HCT116 (cell line): ENCODE measurements around the gene LCN15. TPM values are rescaled to one million over a fixed set of nuclear protein-coding genes. Genes with fewer than 3 reads are reported as not detected.

Experiments used
- ATAC-seq: fragments of 200-7000 bp; cut with Tn5 transposase; 2 replicates; pipeline ENCODE4 v1.9.1; 2020; ENCODE audit warnings: mild to moderate bottlenecking, moderate library complexity
- BruUV-seq: library from RNA; stranded (reverse); fragments of 400-500 nt; replicated peaks from 2 replicates; lab custom pipeline; 2021; lab: Mats Ljungman, UMichigan
- CTCF ChIA-PET: fragments of 300-600 bp; sonication (Branson Sonifier 250); formaldehyde crosslinking; loops from one replicate; lab custom pipeline; 2021; ENCODE audit warnings: antibody characterized with exemption; lab: Charles Lee
- POLR2A ChIA-PET: fragments of 300-600, 350-600 bp; sonication (Branson Sonifier 250); formaldehyde crosslinking; loops from one replicate; lab custom pipeline; 2021; ENCODE audit warnings: antibody characterized with exemption; lab: Charles Lee
- RAD21 ChIA-PET, 2 experiments: fragments of 300-600 bp; sonication (Branson Sonifier 250); formaldehyde crosslinking; loops; one replicate each; lab custom pipeline; 2023; ENCODE audit warnings: low total read pairs in 2 of 2; ENCODE audit not compliant: uncharacterized antibody in 2 of 2, unreplicated experiment in 2 of 2, low non-redundant PET in 1 of 2; lab: Charles Lee
- DNase-seq: peaks from one replicate; pipeline ENCODE4 v3.0.0-alpha.2; 2010; ENCODE audit warnings: low read depth, low spot score
- H2AFZ ChIP-seq: fragments of 200-600 bp; shearing (Covaris generic), sonication (generic); 2 replicates; pipeline ENCODE4 v1.6.1; 2017; ENCODE audit warnings: low read depth, mixed run types, mixed read lengths, antibody characterized with exemption, low read length; ENCODE audit not compliant: poor library complexity, severe bottlenecking
- H3K27ac ChIP-seq: 2 replicates; pipeline ENCODE4 v1.5.1; 2012; ENCODE audit warnings: low read depth, low read length
- H3K27me3 ChIP-seq: fragments of 200-600 bp; sonication (generic); 2 replicates; pipeline ENCODE4 v1.6.1; 2016; ENCODE audit warnings: mixed run types, low read length, mixed read lengths; ENCODE audit not compliant: insufficient read depth
- H3K36me3 ChIP-seq, 2 experiments: fragments of 200-500 bp in 1 of 2; fragments of 200-600 bp in 1 of 2; sonication (Bioruptor generic) in 1 of 2; sonication (generic) in 1 of 2; 2 replicates each; pipeline versions ENCODE4 v1.5.1 to v1.6.1; 2014 to 2016; ENCODE audit warnings: low read length in 2 of 2, inconsistent platforms in 1 of 2, mixed read lengths in 1 of 2, mixed run types in 1 of 2; ENCODE audit not compliant: insufficient read depth in 2 of 2, control insufficient read depth in 1 of 2
- H3K4me1 ChIP-seq, 2 experiments: fragments of 200-600 bp in 1 of 2; sonication (generic) in 1 of 2; 2 replicates each; pipeline versions ENCODE4 v1.5.1 to v1.6.1; 2012 to 2017; ENCODE audit warnings: low read length in 2 of 2, inconsistent platforms in 1 of 2, mild to moderate bottlenecking in 1 of 2, mixed read lengths in 1 of 2, mixed run types in 1 of 2, moderate library complexity in 1 of 2; ENCODE audit not compliant: insufficient read depth in 2 of 2, control insufficient read depth in 1 of 2
- H3K4me2 ChIP-seq: fragments of 200-600 bp; sonication (generic); 2 replicates; pipeline ENCODE4 v1.6.1; 2017; ENCODE audit warnings: mixed run types, low read length, mixed read lengths
- H3K4me3 ChIP-seq, 2 experiments: fragments of 200-600 bp in 1 of 2; sonication (generic) in 1 of 2; replicated peaks in 1 of 2; 2 replicates each; pipeline ENCODE4 v1.5.1; 2011 to 2016; ENCODE audit warnings: low read length in 2 of 2, control low read depth in 1 of 2, low read depth in 1 of 2, mild to moderate bottlenecking in 1 of 2, mixed read lengths in 1 of 2, mixed run types in 1 of 2
- H3K79me2 ChIP-seq: fragments of 200-600 bp; sonication (generic); 2 replicates; pipeline ENCODE4 v1.6.1; 2017; ENCODE audit warnings: mild to moderate bottlenecking, mixed run types, low read length, moderate library complexity, mixed read lengths; ENCODE audit not compliant: insufficient read depth
- H3K9ac ChIP-seq: fragments of 200-600 bp; sonication (generic); 2 replicates; pipeline ENCODE4 v1.6.1; 2016; ENCODE audit warnings: low read length, mixed read lengths
- H3K9me2 ChIP-seq: fragments of 200-600 bp; sonication (generic), shearing (Covaris generic); 2 replicates; pipeline ENCODE4 v1.6.1; 2017; ENCODE audit warnings: mixed run types, mild to moderate bottlenecking, moderate library complexity; ENCODE audit not compliant: insufficient read depth
- H3K9me3 ChIP-seq, 2 experiments: fragments of 200-500 bp in 1 of 2; fragments of 200-600 bp in 1 of 2; sonication (Bioruptor generic) in 1 of 2; sonication (generic) in 1 of 2; 2 replicates each; pipeline ENCODE4 v1.6.1; 2014 to 2017; ENCODE audit warnings: low read length in 2 of 2, mixed read lengths in 2 of 2, inconsistent platforms in 1 of 2, low read depth in 1 of 2, mild to moderate bottlenecking in 1 of 2, mixed run types in 1 of 2, moderate library complexity in 1 of 2; ENCODE audit not compliant: control insufficient read depth in 1 of 2, insufficient read depth in 1 of 2
- H4K20me1 ChIP-seq: fragments of 200-600 bp; sonication (generic), shearing (Covaris generic); 2 replicates; pipeline ENCODE4 v1.6.1; 2017; ENCODE audit warnings: mixed run types, mild to moderate bottlenecking, moderate library complexity; ENCODE audit not compliant: insufficient read depth
- ATF3 ChIP-seq: IDR thresholded peaks from 2 replicates; pipeline ENCODE4 v1.6.1; 2012
- CBX3 ChIP-seq: IDR thresholded peaks from 2 replicates; pipeline ENCODE4 v1.6.1; 2012; ENCODE audit warnings: low read depth
- CEBPB ChIP-seq: IDR thresholded peaks from 2 replicates; pipeline ENCODE4 v1.6.1; 2012; ENCODE audit warnings: low read depth
- CTCF ChIP-seq, 3 experiments: fragments of 200-600 bp in 1 of 3; sonication (generic) in 1 of 3; IDR thresholded peaks in 2 of 3; conservative IDR thresholded peaks in 1 of 3; 2 replicates each; pipeline ENCODE4 v1.5.1; 2012 to 2017; ENCODE audit warnings: low read depth in 2 of 3, low read length in 2 of 3, antibody characterized with exemption in 1 of 3, borderline replicate concordance in 1 of 3, control low read depth in 1 of 3, mild to moderate bottlenecking in 1 of 3, mixed read lengths in 1 of 3, mixed run types in 1 of 3, moderate library complexity in 1 of 3; ENCODE audit not compliant: insufficient read depth in 1 of 3
- EZH2 ChIP-seq: fragments of 200-600 bp; sonication (generic); IDR thresholded peaks from 2 replicates; pipeline ENCODE4 v1.6.1; 2017; ENCODE audit warnings: antibody characterized with exemption, mixed run types
- FOSL1 ChIP-seq: IDR thresholded peaks from 2 replicates; pipeline ENCODE4 v1.6.1; 2012; ENCODE audit warnings: low read depth
- POLR2A ChIP-seq: IDR thresholded peaks from 2 replicates; pipeline ENCODE4 v1.7.0; 2011; ENCODE audit warnings: borderline replicate concordance; ENCODE audit not compliant: insufficient read depth, insufficient read length; ENCODE audit errors: extremely low read depth
- SIN3A ChIP-seq: IDR thresholded peaks from 2 replicates; pipeline ENCODE4 v1.6.1; 2012; ENCODE audit warnings: low read depth
- SP1 ChIP-seq: IDR thresholded peaks from 2 replicates; pipeline ENCODE4 v1.6.1; 2012; ENCODE audit warnings: low read depth
- intact Hi-C: fragments of 100-400 bp; cut with micrococcal nuclease; formaldehyde crosslinking; loops from 2 replicates; pipeline ENCODE4 v1.10.0; 2022
- total RNA-seq: library from RNA; stranded (reverse); gene quantifications from one replicate; pipeline ENCODE4 v1.2.1, GENCODE V29; 2021; ENCODE audit not compliant: unreplicated experiment

Gene LCN15
- total RNA-seq, 1 experiment from 2014 or later = 0.76 TPM

- intact Hi-C loops = no loop called here
- Histone ChIP-seq H3K4me1 (peaks cover 4 to 16% of the 10 kb centered on the region in 2 experiments), H3K9ac (no peak overlapping the region), H3K4me2 (no peak overlapping the region), H3K79me2 (peaks cover 18% of the 10 kb centered on the region), H3K4me3 (no peak overlapping the region), H3K36me3 (peaks cover 0 to 2% of the 10 kb centered on the region in 2 experiments; a peak in 1 of 4 replicates), H3K9me3 (no peaks in the 10 kb centered on the region), H3K27me3 (no peaks in the 10 kb centered on the region), H2AFZ (no peak overlapping the region), H3K9me2 (no peaks in the 10 kb centered on the region), H3K27ac (no peak overlapping the region), H4K20me1 (no peaks in the 10 kb centered on the region)
- DNase-seq (no peak), ATAC-seq (no peak)
- BruUV-seq = no TSS peak
- ChIA-PET POLR2A (no interaction called here), CTCF (no interaction called here), RAD21 (no interaction called here)
- no peak for TF ChIP-seq SIN3A
- no peak for TF ChIP-seq CEBPB
- no peak for TF ChIP-seq FOSL1
- TF ChIP-seq CTCF (IDR thresholded peaks at IDR 0.05 in 2 of 3, conservative IDR thresholded peaks at IDR 0.05 in 1 of 3; ENCODE audit: borderline replicate concordance in 1 of 3, insufficient read depth in 1 of 3, low read depth in 2 of 3, low read length in 2 of 3) = no peak
- no peak for TF ChIP-seq POLR2A
- TF ChIP-seq CBX3 = no peak
- no peak for TF ChIP-seq EZH2
- TF ChIP-seq ATF3 = no peak
- no peak for TF ChIP-seq SP1
Measured at GRCh38 chr9:136732444-136733178, 31.7 kb downstream of the LCN15 start.
